ENCODE data around the gene ABCC4.

ABCC4 gene

DNA sequence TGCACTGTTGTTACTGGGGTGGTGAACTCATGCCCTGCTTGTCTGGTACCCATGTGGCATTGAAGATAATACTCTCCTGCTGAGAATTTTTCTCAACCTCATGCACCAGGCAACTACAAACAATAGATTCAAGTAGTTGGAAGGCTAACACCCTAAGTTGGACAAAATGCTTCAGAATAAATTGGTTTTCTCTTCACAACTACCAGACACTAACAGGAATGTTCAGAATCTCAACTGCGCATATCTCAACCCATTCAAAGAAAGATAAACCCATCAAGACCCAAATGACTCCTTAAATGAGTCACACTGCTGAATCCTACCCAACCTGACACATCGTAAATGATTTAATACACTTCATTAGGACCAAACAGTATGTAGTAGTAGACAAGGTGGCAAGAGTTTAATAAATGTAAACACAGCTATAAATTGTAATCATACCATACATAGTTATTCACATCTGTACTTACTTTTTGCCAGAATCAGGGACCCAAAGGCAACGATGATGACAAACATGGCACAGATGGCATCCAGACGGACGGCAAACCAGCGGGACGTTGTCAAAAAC lies 227.4 kb downstream of the ABCC4 start:
- TF ChIP-seq, protein P1, sequence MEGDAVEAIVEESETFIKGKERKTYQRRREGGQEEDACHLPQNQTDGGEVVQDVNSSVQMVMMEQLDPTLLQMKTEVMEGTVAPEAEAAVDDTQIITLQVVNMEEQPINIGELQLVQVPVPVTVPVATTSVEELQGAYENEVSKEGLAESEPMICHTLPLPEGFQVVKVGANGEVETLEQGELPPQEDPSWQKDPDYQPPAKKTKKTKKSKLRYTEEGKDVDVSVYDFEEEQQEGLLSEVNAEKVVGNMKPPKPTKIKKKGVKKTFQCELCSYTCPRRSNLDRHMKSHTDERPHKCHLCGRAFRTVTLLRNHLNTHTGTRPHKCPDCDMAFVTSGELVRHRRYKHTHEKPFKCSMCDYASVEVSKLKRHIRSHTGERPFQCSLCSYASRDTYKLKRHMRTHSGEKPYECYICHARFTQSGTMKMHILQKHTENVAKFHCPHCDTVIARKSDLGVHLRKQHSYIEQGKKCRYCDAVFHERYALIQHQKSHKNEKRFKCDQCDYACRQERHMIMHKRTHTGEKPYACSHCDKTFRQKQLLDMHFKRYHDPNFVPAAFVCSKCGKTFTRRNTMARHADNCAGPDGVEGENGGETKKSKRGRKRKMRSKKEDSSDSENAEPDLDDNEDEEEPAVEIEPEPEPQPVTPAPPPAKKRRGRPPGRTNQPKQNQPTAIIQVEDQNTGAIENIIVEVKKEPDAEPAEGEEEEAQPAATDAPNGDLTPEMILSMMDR (IDR thresholded peaks at IDR 0.05; ENCODE audit: control insufficient read depth, insufficient read depth, low read depth, low read length, missing control alignments), result no peak
- H3K4me3 ChIP-seq (ENCODE audit: control insufficient read depth, low read depth, low read length), result no peak overlapping the region
- no peak for DNase-seq (ENCODE audit: low read depth)

DNA sequence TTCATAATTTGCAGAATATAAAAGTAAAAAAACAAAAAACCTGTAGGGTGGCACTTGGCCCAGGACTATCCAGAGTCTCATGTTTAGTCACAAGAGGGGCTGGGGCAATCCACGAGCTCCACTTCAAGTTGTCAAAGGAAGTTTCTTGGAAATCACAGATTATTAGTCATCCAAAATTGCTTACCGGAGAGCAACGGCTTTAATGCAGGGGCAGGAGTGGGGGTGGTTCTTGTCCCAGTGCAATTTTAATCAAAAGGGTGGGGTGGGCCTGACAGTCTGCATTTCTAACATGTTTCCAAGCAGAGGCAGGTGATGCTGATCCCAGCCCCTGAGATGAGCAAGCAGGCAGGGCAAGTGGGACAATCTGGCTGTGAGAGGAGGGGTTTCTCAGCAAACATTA lies 233.9 kb downstream of the ABCC4 start:
- DNase-seq (ENCODE audit: low read depth), result no peak
- H3K4me3 ChIP-seq (ENCODE audit: control insufficient read depth, low read depth, low read length), result no peak overlapping the region
- TF ChIP-seq, protein P1 (IDR thresholded peaks at IDR 0.05; ENCODE audit: control insufficient read depth, insufficient read depth, low read depth, low read length, missing control alignments), result no peak

DNA sequence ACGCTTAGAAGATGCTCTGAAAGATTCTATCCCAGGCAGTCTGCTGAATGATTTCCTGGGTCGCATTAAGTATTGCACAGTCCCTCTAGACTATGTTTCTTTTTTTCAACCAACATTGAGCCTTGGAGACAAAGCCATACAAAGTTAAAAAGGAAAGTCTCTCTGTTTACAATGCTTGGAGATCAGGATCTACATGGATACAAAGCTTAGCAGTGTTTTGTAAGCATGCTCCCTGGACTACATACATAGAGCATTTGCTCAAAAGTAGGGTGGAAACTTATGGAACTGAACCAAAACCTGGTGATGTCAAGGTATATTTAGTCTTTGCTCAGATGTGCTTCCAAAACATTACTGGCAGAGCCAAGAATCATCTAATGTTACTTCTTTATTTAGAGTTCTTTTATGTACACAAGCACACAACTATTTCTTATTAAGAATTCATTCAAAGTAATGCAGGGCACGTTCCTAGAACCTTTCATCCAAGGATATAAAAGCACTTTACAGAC lies 241.2 kb downstream of the ABCC4 start:
- H3K4me3 ChIP-seq (ENCODE audit: control insufficient read depth, low read depth, low read length), result no peak overlapping the region
- DNase-seq (ENCODE audit: low read depth), result no peak
- TF ChIP-seq, protein P1 (IDR thresholded peaks at IDR 0.05; ENCODE audit: control insufficient read depth, insufficient read depth, low read depth, low read length, missing control alignments), result no peak

DNA sequence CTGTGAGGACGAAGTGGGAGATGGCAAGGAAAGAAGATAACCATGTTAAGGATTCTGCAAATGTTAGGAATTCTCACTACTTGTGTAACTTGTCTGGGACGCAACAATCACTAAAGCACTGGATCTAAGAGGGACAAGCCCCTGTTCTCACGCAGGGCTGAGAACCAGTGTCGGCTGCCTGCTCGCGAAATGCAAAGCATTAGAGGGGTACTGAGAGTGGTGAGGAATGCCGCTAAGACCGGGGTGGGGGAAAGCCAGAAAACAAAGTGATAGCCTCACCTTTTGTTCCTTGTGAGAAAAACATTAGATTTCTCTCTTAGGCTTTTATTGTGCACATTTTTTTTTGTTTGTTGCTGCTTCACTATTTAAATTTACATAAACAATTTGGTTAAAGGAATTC lies 241.9 kb downstream of the ABCC4 start:
- H3K4me3 ChIP-seq (ENCODE audit: control insufficient read depth, low read depth, low read length), result no peak overlapping the region
- no peak for DNase-seq (ENCODE audit: low read depth)
- TF ChIP-seq, protein P1 (IDR thresholded peaks at IDR 0.05; ENCODE audit: control insufficient read depth, insufficient read depth, low read depth, low read length, missing control alignments), result no peak

DNA sequence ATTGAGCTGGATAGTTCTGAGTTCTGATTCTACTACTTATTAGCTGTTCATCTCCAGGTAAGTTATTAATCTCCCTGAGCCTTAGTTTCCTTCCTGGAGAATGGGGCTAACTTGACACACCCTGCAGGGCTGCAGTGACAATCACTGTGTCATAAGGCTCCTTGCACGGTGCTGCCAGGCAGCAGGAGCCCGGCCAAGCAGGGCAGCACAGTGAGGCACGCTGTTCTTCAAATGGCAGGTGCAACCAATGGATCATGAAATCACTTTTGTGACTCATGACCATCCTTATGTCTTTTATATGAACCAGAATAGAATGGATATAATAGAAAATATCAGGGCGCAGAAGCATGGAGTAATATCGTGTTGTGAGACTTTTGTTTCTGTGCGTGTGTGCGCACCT lies 242.6 kb downstream of the ABCC4 start:
- TF ChIP-seq, protein P1 (IDR thresholded peaks at IDR 0.05; ENCODE audit: control insufficient read depth, insufficient read depth, low read depth, low read length, missing control alignments), result no peak
- DNase-seq (ENCODE audit: low read depth), result no peak
- H3K4me3 ChIP-seq (ENCODE audit: control insufficient read depth, low read depth, low read length), result no peak overlapping the region

DNA sequence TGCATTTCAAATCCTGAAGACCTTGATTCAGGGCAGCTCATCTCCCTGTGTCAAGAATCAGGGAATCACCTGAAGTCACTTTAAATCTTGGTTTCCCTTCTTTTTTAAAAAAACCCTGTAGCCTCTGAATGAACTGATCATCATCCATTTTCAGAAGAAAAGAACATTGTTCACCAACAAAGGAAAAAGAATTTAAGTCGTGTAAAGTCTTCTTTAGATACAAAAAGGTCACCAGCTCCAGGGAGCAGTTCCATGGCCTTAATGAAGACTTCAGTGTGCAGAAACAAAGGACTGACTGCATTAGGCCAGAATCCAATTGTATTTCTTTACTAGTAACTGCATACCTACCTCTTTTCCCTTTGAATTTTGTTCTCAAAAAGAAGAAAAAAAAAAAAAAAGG lies 245.0 kb downstream of the ABCC4 start:
- DNase-seq (ENCODE audit: low read depth), result no peak
- H3K4me3 ChIP-seq (ENCODE audit: control insufficient read depth, low read depth, low read length), result no peak overlapping the region
- TF ChIP-seq, protein P1 (IDR thresholded peaks at IDR 0.05; ENCODE audit: control insufficient read depth, insufficient read depth, low read depth, low read length, missing control alignments), result no peak

Data from AG09309 (cell line).